ENCODE results near the gene AGXT.

The AGXT gene

GRCh38 chr2:240846873-240847595, 21.6 kb upstream of the AGXT start:
- Histone ChIP-seq H3K36me3 (ENCODE audit: control insufficient read depth in 2 of 2, insufficient read depth in 2 of 2, low read length in 2 of 2) (no peaks in the 10 kb centered on the region), H3K4me1 (ENCODE audit: control insufficient read depth, insufficient read depth, low read length) (peaks cover 2% of the 10 kb centered on the region), H3K27ac (ENCODE audit: low read length) (no peak overlapping the region), H3K4me3 (ENCODE audit: low read length in 2 of 2) (no peak overlapping the region), H3K9ac (ENCODE audit: low read length in 2 of 2) (no peak overlapping the region), H3K9me3 (ENCODE audit: control insufficient read depth in 2 of 2, low read length in 2 of 2) (no peaks in the 10 kb centered on the region), H3K27me3 (ENCODE audit: control insufficient read depth in 1 of 2, insufficient read depth in 2 of 2, low read length in 2 of 2) (peaks cover 0 to 3% of the 10 kb centered on the region in 2 donors)

- H3K9me3 ChIP-seq (ENCODE audit: control insufficient read depth in 2 of 2, low read length in 2 of 2), result no peaks in the 10 kb centered on the region
- H3K27me3 ChIP-seq (ENCODE audit: control insufficient read depth in 1 of 2, insufficient read depth in 2 of 2, low read length in 2 of 2), result peaks cover 0 to 3% of the 10 kb centered on the region in 2 donors
- no peak overlapping the region for H3K4me3 ChIP-seq (ENCODE audit: low read length in 2 of 2)
- H3K4me1 ChIP-seq (ENCODE audit: control insufficient read depth, insufficient read depth, low read length), result peaks cover 2% of the 10 kb centered on the region
- H3K9ac ChIP-seq (ENCODE audit: low read length in 2 of 2), result no peak overlapping the region
- H3K27ac ChIP-seq (ENCODE audit: low read length), result no peak overlapping the region
- no peaks in the 10 kb centered on the region for H3K36me3 ChIP-seq (ENCODE audit: control insufficient read depth in 2 of 2, insufficient read depth in 2 of 2, low read length in 2 of 2)
Observed at GRCh38 chr2:240847817-240848216, 20.8 kb upstream of the AGXT start.

GRCh38 chr2:240848900-240849680, 19.5 kb upstream of the AGXT start:
- H3K9ac ChIP-seq (ENCODE audit: low read length in 2 of 2), result no peak overlapping the region
- H3K27me3 ChIP-seq (ENCODE audit: control insufficient read depth in 1 of 2, insufficient read depth in 2 of 2, low read length in 2 of 2), result peaks cover 0 to 3% of the 10 kb centered on the region in 2 donors
- no peak overlapping the region for H3K4me3 ChIP-seq (ENCODE audit: low read length in 2 of 2)
- no peaks in the 10 kb centered on the region for H3K9me3 ChIP-seq (ENCODE audit: control insufficient read depth in 2 of 2, low read length in 2 of 2)
- H3K27ac ChIP-seq (ENCODE audit: low read length), result no peak overlapping the region
- H3K36me3 ChIP-seq (ENCODE audit: control insufficient read depth in 2 of 2, insufficient read depth in 2 of 2, low read length in 2 of 2), result no peaks in the 10 kb centered on the region
- H3K4me1 ChIP-seq (ENCODE audit: control insufficient read depth, insufficient read depth, low read length), result peaks cover 2% of the 10 kb centered on the region

- Histone ChIP-seq H3K9me3 (ENCODE audit: control insufficient read depth in 2 of 2, low read length in 2 of 2) (no peaks in the 10 kb centered on the region), H3K4me3 (ENCODE audit: low read length in 2 of 2) (no peak overlapping the region), H3K36me3 (ENCODE audit: control insufficient read depth in 2 of 2, insufficient read depth in 2 of 2, low read length in 2 of 2) (no peaks in the 10 kb centered on the region), H3K4me1 (ENCODE audit: control insufficient read depth, insufficient read depth, low read length) (peaks cover 2% of the 10 kb centered on the region), H3K27ac (ENCODE audit: low read length) (no peak overlapping the region), H3K27me3 (ENCODE audit: control insufficient read depth in 1 of 2, insufficient read depth in 2 of 2, low read length in 2 of 2) (peaks cover 0 to 3% of the 10 kb centered on the region in 2 donors), H3K9ac (ENCODE audit: low read length in 2 of 2) (no peak overlapping the region)
Observed at GRCh38 chr2:240850026-240850425, 18.6 kb upstream of the AGXT start.

GRCh38 chr2:240850756-240851077, 17.9 kb upstream of the AGXT start:
- no peak overlapping the region for H3K27ac ChIP-seq (ENCODE audit: low read length)
- H3K9ac ChIP-seq (ENCODE audit: low read length in 2 of 2), result no peak overlapping the region
- no peak overlapping the region for H3K4me3 ChIP-seq (ENCODE audit: low read length in 2 of 2)
- H3K36me3 ChIP-seq (ENCODE audit: control insufficient read depth in 2 of 2, insufficient read depth in 2 of 2, low read length in 2 of 2), result no peaks in the 10 kb centered on the region
- peaks cover 0 to 3% of the 10 kb centered on the region in 2 donors for H3K27me3 ChIP-seq (ENCODE audit: control insufficient read depth in 1 of 2, insufficient read depth in 2 of 2, low read length in 2 of 2)
- H3K9me3 ChIP-seq (ENCODE audit: control insufficient read depth in 2 of 2, low read length in 2 of 2), result no peaks in the 10 kb centered on the region
- peaks cover 2% of the 10 kb centered on the region for H3K4me1 ChIP-seq (ENCODE audit: control insufficient read depth, insufficient read depth, low read length)

- Histone ChIP-seq H3K4me1 (ENCODE audit: control insufficient read depth, insufficient read depth, low read length) (peaks cover 2% of the 10 kb centered on the region), H3K9ac (ENCODE audit: low read length in 2 of 2) (no peak overlapping the region), H3K9me3 (ENCODE audit: control insufficient read depth in 2 of 2, low read length in 2 of 2) (no peaks in the 10 kb centered on the region), H3K36me3 (ENCODE audit: control insufficient read depth in 2 of 2, insufficient read depth in 2 of 2, low read length in 2 of 2) (no peaks in the 10 kb centered on the region), H3K4me3 (ENCODE audit: low read length in 2 of 2) (no peak overlapping the region), H3K27me3 (ENCODE audit: control insufficient read depth in 1 of 2, insufficient read depth in 2 of 2, low read length in 2 of 2) (peaks cover 2 to 3% of the 10 kb centered on the region in 2 donors), H3K27ac (ENCODE audit: low read length) (no peak overlapping the region)
Observed at GRCh38 chr2:240851078-240851991, 17.3 kb upstream of the AGXT start.

GRCh38 chr2:240852671-240853314, 15.8 kb upstream of the AGXT start:
- Histone ChIP-seq H3K27me3 (ENCODE audit: control insufficient read depth in 1 of 2, insufficient read depth in 2 of 2, low read length in 2 of 2) (peaks cover 2 to 5% of the 10 kb centered on the region in 2 donors), H3K9me3 (ENCODE audit: control insufficient read depth in 2 of 2, low read length in 2 of 2) (no peaks in the 10 kb centered on the region), H3K36me3 (ENCODE audit: control insufficient read depth in 2 of 2, insufficient read depth in 2 of 2, low read length in 2 of 2) (no peaks in the 10 kb centered on the region), H3K27ac (ENCODE audit: low read length) (no peak overlapping the region), H3K4me3 (ENCODE audit: low read length in 2 of 2) (no peak overlapping the region), H3K9ac (ENCODE audit: low read length in 2 of 2) (no peak overlapping the region), H3K4me1 (ENCODE audit: control insufficient read depth, insufficient read depth, low read length) (peaks cover 2% of the 10 kb centered on the region)

GRCh38 chr2:240855670-240856069, 13.0 kb upstream of the AGXT start:
- Histone ChIP-seq H3K4me1 (ENCODE audit: control insufficient read depth, insufficient read depth, low read length) (peaks cover 2% of the 10 kb centered on the region), H3K27ac (ENCODE audit: low read length) (no peak overlapping the region), H3K27me3 (ENCODE audit: control insufficient read depth in 1 of 2, insufficient read depth in 2 of 2, low read length in 2 of 2) (peaks cover 2 to 9% of the 10 kb centered on the region in 2 donors), H3K36me3 (ENCODE audit: control insufficient read depth in 2 of 2, insufficient read depth in 2 of 2, low read length in 2 of 2) (no peaks in the 10 kb centered on the region), H3K9ac (ENCODE audit: low read length in 2 of 2) (no peak overlapping the region), H3K4me3 (ENCODE audit: low read length in 2 of 2) (no peak overlapping the region), H3K9me3 (ENCODE audit: control insufficient read depth in 2 of 2, low read length in 2 of 2) (no peaks in the 10 kb centered on the region)

GRCh38 chr2:240856151-240856980, 12.3 kb upstream of the AGXT start:
- peaks cover 2% of the 10 kb centered on the region for H3K4me1 ChIP-seq (ENCODE audit: control insufficient read depth, insufficient read depth, low read length)
- no peak overlapping the region for H3K9ac ChIP-seq (ENCODE audit: low read length in 2 of 2)
- no peaks in the 10 kb centered on the region for H3K9me3 ChIP-seq (ENCODE audit: control insufficient read depth in 2 of 2, low read length in 2 of 2)
- H3K36me3 ChIP-seq (ENCODE audit: control insufficient read depth in 2 of 2, insufficient read depth in 2 of 2, low read length in 2 of 2), result no peaks in the 10 kb centered on the region
- H3K4me3 ChIP-seq (ENCODE audit: low read length in 2 of 2), result no peak overlapping the region
- no peak overlapping the region for H3K27ac ChIP-seq (ENCODE audit: low read length)
- H3K27me3 ChIP-seq (ENCODE audit: control insufficient read depth in 1 of 2, insufficient read depth in 2 of 2, low read length in 2 of 2), result peaks cover 0 to 9% of the 10 kb centered on the region in 2 donors
